GM10266 (cell line): ENCODE data around the gene DENND4A.

Source experiments
- DNase-seq: peaks from one replicate; pipeline ENCODE4 v3.0.0; 2012; ENCODE audit errors: extremely low spot score
- CTCF ChIP-seq: IDR thresholded peaks from 2 replicates; pipeline ENCODE4 v1.5.1; 2012; ENCODE audit warnings: mild to moderate bottlenecking, low read depth; ENCODE audit not compliant: control insufficient read depth, insufficient read depth; ENCODE audit errors: missing control alignments

The DENND4A gene

GRCh38 chr15:65724464-65725215, 67.5 kb downstream of the DENND4A start:
- DNase-seq = no peak
- no peak for TF ChIP-seq CTCF

DNA sequence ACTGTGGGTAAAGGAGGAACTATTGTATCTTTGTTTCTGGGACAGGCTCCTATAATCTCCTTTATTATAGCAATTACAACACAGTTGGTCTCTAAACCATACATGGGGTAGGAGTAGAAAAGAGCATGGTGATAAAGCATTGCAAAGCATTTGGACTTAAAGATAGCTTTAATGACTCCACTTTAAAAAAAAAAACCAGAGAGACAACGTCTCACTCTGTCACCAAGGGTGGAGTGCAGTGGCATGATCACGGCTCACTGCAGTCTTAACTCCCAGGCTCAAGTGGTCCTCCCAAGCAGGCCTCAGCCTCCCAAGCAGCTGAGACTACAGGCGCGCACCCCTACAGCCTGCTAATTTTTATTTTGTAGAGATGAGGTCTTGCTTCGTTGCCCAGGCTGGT, 68.2 kb downstream of the DENND4A start:
- TF ChIP-seq CTCF = no peak
- DNase-seq = no peak

GRCh38 chr15:65722191-65722590, 69.9 kb downstream of the DENND4A start:
- no peak for DNase-seq

DNA sequence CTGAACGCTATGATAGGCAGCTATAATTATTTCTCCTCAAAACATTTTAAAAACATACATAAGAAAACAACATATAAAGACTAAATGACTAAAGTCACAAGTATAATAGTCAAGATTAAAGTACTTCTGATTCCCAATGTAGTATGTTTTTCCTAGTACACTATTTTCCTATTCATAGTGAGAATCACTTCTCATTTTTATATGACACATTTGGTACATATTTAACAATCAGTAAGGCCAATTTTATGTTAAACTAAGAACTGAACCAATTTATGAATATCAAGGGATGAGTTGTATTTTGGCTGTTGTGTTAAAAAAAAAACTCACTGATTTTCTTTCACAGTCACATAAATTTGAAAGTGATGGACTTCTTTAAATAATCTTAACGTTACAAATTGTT, 79.7 kb downstream of the DENND4A start:
- no peak for DNase-seq
- no peak for TF ChIP-seq CTCF

More at GRCh38 chr15:65722191-65722590, 69.9 kb downstream of the DENND4A start:
- TF ChIP-seq CTCF = no peak

DNA sequence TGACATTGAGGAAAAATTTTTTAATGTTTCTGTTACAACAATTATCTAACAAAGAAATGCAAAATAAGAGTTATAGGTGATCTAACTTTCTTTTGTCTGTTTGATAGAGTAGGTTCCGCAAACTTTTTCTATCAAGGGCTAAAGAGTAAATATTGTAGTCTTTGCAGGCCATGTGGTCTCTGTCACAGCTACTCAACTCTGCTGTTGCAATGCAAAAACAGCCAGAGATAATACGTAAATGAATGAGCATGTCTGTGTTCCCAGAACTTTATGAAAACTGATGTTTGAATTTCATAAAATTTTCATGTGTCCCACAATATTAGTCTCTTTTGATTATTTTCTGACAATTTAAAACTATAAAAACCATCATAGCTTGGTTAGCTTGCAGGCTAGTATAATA, 97.0 kb downstream of the DENND4A start:
- TF ChIP-seq CTCF = no peak
- DNase-seq = no peak

DNA sequence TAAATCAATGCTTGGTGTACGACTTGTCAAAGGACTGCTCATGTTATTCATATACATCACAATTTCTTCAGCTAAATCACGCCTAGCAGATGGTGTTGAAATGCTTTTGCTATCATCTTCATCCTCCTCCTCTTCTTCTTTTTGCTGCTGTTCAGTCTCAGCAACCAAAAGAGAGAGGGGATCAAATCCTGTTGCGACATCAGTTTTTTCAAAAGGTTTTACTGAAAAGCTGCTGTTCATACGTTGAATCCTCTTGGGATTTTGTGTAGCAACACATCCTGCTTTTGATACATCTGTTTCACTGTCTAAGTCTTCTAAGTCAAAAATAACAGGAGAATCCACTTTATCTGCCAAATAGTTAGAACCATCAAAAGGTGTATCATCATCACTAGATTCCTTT, 101.3 kb downstream of the DENND4A start:
- DNase-seq = no peak
- TF ChIP-seq CTCF = no peak

DNA sequence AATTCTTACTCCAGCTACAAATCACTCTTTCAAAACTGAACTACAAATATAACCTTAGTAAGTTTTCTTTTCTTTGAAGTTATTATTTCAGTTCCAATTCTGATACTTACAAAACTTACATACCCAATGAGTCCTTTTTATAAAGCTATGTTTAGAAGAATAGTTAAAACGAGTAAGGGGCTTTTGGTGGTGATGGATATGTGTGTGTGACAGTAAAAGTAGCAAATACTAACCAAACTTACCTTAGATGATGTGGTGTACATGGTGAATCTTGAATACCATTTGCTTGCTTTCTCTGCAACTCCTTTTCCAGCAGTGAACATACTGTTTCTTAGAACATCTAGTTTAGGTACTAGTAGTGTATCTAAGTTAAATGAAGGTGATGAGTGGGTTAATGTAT, 101.9 kb downstream of the DENND4A start:
- TF ChIP-seq CTCF = no peak
- DNase-seq = no peak
